DMS 273 treated with DMSO at 0.1 percent for 48 hours (cell line): ENCODE data around the gene BICD2.

Experiments
- DNase-seq: peaks from one replicate; lab custom pipeline; 2025; lab: John Stamatoyannopoulos, UW

The BICD2 gene

DNA sequence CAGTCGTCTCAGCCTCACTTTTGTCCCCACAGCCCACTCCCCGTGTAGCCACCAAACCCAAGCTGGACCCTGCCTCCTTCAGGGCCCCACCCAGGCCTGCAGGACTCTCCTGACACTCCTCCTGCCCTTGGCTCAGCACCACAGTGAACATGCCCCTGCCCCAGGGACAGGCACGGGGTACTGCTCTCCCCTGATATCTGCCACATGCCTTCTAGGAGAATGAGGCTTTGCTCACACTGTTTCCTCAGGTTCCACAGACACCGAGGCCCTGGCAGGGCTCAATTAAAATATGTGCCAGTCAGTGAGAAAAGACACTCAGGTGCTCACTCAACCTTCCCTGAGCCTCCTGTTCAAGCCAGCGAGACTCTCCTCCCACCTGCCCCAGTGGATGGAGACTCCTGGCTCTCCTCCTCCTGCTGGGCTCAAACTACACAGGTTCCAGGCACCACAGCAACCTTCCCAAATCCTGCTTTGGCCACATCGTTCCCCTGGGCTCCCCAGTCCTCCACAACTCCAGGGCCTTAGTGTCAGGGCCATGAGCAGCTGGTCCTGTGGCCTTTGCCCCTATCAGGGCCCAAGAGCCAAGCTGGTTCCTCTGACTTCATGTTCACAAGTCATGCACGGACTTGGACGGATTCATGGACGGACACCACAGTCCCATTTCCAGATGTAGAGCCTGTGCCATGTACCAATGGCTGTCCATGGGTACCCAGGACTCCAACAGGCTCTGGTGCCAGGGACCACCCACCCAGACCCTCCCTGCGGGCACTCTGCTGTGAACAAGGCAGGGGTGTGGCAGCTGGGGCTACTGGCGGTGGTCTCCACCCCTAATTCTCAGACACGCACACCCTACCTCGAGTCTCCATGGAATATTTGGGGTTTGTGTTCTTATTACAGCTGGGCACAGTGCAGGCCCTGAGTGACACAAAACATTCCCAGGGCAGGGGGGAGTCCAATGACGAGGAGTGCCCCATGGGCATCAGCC is 36.6 kb downstream of the BICD2 start:
- DNase-seq = no peak

DNA sequence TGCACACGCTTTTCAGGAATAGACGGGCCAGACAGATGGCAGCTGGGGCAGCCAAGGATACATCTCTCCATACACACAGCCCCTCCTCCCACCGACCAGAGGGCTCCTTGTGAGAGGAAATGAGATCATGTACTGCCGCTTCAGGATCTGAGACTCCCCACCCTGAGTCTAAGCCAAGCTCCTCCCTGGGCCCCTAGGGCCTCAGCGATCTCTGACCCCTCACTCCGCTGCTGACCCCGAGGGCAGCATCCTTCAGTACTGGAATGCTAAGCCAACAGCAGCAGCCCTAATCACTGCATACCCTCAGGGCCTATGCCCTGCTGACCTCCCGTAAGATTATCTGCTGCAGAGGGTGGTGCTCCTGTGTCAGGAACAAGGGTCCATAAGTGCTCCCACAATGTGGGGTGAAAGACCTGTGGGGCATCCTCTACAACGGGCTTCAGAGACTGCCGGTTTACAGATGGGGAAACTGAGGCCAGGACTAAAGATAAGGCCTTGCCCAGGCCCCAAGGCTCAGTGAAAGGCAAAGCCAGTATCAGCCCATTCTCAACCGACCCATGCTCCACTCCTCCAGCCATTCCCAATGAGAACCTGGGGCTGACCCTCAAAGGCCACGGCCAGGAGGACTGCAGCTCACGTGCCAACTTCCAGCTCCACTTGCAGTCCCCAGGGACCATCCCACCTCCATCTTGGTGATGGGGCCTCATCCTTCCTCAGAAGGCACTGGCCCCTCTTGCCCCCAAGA is 37.5 kb downstream of the BICD2 start:
- DNase-seq = peak; percentile 27

DNA sequence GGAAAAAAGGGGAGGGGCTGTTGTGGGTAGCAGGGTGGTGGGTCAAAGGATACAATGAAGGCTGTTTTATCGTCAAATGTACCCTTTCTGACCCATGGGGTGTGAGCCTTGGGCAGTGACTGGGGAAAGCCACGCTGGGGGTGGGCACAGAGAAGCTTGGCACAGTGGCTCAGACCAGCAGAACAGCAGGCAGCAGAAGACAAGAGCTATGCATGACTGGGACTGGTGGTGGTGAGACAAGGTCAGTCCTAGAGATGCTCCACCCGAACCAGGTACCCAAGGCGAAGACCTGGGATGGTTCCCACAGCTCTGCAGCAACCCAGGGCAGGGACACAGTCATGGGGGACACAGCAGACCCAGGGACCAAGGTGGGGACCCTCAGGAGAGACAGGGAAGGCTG is 38.3 kb downstream of the BICD2 start:
- no peak for DNase-seq

DNA sequence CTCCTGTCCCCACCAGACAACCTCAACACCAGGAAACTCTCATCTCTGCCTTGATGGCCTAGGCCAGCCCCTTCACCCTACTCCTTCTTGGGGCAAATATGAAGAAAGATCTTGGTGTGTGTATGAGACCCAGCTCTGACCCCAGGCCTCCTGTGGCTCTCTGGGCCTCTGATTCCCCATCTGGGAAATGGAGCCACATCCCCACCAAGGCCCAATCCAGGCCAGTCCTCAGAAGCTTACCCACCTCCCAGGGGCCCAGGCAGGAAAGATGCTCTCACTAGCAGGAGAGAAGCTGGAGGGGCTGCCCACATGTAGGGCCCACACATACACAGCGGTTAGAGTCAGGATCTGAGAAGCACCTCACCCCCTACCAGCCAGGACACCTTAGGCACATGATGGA is 38.9 kb downstream of the BICD2 start:
- no peak for DNase-seq

DNA sequence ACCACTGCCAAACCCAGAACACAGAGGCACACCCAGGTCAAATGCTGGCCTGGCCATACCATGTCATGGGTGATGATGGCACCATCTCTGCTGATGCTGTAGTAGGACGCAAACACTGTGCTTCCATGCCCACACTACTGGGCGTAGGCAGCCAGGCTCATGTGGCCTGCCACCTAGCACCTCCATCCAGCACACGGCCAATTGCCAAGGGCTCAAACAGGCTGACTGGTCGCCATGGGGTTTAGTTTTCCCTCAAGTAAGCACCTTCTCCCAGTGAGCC is 39.4 kb downstream of the BICD2 start:
- DNase-seq = no peak

DNA sequence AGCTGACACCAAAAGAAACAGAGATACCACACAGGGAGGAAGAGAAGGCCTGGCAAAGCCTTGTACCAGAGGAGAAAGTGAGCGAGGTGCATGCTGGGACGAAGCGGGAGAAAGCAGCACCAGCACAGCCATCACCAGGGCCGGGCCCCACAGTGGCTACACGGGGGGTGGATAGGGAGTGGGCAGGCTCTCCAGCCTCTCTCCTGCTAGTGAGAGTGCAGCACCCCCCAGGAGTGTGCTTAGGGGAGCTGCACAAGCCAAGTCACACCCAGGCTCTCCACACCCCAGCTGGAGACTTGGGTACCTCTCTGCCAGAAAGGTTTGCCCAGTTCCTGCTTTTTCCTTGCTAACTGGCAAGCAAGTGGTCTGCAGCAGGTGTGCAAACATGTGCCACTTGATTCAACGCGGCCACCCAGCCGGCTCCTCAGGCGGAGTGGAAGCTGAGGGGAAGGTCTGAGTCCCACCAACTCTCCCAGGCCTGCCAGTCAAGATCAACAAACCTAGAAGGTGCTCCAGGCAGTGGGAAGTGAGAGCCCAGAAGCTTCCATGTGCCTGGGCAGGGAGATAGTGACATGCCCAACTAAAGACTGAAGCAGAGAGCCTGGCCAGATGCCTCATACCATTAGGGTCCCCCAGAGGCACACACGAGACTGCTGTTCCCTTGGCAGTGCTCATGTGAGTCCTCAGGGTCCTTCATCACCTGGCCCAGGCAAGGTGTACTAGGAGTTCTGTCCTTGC is 39.9 kb downstream of the BICD2 start:
- no peak for DNase-seq

DNA sequence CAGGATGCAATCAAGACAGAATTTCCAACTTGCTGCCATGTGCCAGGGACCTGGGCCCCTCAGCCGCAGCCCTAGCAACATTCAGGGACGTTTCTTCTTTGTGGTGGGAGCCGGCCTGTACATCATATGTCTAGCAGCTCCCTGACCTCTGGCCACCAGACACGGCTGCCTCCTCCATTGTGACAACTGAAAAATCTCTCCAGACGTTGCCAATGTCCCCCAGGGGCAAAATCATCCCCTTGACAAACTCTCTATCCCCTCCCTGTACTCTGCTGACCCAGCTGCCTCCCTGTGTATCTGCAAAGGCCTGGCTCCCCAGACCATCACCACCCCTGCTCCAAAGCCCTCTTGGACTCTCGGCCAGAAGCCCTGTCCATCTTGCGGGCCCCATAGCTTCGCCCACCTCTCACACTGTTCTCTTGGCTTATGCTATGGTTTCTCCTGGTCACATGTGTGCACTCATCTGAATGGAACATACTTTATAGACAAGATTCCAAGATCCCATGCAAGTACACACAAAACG is 40.8 kb downstream of the BICD2 start:
- DNase-seq = no peak

DNA sequence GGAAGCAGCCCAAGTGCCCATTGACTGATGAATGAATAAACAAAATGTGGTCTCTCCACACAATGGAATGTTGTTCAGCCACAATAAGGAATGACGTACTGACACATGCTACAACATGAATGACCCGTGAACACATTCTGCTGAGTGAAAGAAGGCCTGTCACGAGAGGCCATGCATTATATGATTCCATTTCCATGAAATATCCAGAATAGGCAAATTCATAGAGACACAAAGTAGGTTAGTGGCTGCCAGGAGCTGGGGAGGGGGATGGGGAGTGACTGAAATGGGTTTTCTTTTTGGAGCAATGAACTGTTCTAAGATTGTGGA is 41.4 kb downstream of the BICD2 start:
- no peak for DNase-seq

DNA sequence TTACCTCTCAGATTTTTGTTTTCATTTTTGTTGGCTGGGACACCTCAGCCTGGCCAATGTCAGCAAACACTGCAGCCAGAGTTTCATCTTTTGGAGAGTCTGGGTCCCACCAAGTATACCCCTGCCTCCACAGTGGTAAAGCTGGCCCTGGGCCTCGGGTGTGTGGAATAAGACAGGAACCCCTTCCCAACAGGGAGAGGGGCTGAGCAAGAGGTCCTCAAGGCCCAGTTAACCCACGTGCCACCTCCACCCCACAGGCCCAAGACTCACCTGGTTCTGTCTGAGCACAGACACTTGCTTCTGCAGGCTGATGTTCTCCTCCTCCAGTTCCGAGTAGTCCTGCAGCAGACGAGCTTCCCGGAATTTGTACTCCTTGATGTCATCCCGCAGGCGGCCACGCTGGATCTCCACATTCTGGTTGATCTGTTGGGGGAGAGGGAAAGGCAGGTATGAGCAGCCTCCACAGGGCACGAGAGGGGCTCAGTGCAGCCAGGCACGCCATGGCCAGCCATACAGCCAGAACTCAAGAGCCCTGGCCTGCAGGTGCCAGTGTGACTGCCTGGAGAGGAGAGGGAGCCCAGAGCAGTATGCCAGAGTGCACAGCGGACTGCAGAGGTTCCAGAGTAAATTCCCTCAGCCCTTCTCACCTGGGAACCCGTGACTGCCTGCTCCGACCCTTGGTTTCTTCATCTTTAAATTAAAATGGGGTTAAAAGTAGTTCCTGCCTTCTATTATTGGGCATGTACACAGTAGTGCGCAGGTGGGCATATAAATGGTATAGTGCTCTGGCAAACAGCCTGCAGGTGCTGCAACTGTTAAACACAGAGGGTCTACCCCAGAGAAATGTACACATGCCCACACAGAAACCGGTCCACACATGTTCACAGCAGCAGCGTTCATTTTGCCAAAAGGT is 42.0 kb downstream of the BICD2 start:
- DNase-seq = no peak

DNA sequence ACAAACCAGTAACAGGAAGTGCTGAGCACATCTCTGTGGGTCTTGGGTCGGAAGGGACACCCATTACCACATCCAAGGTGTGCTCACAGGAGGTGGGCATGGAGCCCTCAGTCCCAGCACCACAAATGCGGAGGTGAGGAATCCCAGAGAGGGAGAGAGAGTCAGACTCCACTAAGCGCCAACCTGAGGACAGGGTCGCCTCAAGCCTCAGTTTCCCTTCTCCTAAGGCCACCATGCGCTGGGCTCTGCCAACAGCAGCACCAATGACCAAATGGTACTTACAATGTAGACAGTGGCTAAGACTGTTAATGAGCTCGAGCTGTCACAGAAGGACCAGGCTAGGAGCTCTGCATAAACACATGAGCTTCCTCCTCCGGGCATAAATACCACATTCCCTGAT is 43.1 kb downstream of the BICD2 start:
- no peak for DNase-seq

DNA sequence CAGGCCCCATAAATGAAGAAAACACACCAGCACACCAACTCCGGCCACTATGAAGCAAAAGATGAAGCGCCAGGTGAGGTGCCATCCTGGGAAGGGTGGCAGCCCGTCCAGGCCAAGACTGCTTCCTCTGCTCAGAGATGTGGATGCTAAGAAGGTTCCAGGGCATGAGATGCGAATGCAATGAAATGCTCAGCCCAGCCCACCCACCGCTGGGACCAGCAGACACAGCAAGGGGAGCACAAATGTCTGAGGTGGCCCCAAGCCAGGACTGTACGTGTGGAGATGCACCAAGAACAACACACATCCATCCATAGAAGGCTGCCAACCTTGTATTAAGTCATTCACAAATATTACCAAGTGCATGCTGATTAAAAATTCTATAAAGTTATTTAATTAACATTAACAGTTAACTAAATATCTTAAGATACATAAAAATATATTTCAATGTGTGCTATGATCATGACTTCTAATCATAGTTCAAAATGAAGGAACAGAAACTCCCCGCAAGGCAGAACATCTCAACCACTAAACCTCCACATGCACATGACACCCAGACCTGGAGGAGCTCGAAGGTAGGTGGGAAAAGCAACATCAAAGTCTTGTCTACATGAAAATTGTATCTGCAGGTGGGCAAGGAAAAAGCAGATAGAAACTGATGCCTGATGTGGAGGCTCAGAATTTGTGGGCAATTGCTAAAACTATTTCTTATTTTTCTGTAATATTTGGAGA is 43.7 kb downstream of the BICD2 start:
- DNase-seq = no peak

DNA sequence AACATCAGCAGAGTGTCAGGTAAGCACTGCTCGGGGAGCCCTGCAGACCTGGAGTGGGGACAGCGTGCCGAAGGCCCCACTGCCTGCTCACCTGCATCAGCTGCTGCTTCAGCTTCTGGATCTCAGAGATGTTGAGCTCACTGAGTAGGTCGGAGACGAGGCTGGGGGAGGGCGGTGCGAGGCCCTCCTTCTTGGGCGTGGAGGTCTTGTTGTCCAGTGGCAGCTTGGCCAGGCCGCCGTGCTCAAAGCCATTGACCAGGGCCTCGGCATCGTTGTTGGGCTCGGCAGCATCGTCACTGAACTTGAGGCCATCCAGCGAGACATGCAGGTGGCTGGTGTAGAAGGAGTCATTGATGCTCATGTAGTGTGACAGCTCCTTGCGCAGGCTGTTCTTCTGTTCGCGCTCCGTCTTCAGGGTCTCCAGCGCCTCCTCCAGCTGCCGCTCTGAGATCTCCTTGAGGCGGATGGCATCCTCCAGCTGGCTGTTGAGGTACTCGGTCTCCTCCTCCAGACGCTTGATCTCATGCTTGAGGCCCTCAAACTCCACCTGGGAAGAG is 44.3 kb downstream of the BICD2 start:
- DNase-seq = no peak

DNA sequence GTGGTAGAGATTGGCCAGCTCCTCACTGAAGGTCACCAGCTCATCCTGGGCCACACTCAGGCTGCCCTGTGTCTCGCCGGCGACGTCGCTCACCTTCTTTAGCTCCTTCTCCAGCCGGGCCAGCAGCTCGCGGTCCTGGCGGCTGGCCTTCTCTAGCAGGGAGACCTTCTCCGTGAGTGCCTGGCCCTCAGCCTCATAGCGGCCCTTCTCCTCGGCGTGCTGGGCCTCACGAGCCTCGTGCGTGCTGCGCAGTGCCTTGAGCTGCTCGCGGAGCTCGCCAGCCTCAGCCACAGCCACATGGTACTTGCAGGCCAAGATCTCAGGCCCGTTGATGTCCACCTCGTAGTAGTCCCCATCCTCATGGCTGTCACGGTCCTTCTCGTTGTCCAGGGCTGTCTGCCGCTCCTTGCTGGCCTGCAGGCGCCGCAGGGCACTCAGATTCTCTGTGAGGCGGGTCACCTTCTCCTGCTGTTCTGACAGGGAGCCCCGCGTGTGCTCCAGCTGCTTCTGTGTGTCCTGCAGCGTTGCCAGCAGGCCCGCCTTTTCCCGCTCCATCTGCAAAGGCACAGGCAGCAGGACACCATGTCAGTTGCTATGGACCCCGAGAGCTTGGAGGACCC is 45.5 kb downstream of the BICD2 start:
- DNase-seq = no peak

DNA sequence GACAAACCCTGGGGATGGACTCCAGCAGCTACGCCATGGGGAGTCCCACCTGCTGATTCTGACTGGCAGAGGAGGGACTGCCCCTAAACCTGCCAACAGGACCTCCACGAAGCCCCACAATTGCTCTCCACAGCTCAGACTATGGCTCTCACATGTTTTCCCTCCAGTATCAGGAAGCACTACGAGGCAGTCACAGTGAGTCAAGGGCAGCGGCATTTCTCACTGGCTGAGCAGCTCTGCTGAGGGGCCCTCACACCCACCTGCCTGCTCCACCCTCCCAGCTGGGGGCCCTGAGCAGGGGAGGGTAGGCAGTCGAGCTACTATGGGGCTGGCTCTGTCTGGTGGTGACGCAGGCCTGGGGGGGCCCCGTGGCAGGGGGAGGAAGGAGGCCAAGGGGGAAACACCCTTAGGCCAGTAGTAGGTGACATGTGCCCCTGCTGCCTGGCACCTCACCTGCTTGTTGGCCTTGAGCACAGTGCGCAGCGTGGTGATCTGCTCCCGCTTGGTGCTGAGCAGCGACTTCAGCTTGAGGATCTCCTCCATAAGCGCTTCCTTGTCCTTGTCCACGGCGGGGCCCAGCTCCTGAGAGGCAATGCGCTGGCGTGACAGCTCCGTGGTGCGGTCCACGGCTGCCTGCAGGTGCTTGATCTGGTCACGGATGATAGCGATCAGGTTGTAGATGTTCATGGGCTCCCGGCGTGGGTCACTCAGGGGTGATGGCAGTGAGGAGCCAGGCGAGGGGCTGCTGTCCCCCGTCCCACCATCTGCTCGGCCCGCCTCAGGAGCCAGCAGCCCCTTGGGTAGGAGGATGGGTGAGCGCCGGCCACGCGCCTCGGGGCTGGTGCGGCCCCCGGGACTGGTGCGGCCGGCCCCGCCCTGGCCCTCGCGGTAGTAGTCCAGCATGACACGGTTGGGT is 46.3 kb downstream of the BICD2 start:
- DNase-seq = no peak

DNA sequence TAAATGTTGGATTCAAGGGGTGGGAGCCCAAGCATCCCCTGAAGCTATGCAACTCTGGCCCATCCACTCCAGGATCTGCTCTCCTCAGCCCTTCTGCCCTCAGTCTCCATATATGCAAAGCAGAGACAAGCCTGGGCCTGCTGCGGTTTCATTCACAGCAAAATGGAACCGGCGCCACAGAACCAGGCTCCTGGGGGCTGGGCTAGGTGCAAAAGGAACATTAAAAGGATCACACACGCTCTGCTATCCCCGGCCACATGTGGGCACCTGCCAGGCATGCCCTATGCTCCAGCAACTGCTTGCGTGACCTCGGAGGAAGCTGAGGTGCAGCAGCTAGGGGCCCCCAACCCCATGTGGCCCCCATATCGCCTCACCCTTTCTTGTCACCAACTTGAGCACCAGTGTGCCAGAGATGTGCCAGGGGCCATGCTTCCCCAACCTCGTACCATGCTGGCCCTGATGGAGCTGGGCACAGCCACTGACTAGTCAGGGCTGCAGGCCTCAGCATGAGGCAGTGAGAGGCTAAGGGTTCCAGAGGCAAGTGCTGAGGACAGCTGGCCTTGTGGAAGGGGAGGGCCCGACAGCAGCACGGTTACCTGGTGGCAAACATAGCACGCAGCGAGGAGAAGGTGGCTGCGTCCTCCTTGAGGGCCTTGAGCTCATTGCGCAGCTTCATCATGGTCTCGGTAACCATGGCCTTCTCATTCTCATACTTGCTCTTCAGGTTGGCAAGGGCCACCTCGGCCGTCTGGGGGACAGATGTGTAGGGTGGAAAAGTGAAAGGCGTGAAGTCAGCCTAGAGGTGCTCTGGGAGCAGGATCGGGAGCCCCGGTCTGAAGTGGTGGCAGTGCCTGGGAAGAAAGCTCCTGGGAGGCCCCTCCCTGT is 47.2 kb downstream of the BICD2 start:
- DNase-seq = no peak

DNA sequence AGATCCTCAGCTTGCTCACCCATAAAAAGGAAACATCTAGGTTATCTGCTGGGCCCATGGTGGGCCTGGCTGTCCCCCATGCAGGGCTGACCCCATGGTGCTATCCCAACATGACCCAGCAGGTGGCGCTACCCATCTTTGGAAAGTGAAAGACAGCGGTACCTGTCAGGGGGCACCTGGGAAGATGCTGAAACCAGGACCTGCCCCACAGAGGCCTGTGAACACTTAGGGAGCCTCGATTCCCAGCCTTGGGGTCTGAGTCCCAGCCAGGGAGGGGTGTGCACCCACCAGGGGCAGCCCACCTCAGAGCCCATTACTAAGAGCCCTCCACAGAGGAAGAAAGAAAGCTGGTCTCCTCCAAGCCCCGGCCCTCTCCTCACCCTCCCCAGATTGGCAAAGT is 48.1 kb downstream of the BICD2 start:
- peak; percentile 2 for DNase-seq

DNA sequence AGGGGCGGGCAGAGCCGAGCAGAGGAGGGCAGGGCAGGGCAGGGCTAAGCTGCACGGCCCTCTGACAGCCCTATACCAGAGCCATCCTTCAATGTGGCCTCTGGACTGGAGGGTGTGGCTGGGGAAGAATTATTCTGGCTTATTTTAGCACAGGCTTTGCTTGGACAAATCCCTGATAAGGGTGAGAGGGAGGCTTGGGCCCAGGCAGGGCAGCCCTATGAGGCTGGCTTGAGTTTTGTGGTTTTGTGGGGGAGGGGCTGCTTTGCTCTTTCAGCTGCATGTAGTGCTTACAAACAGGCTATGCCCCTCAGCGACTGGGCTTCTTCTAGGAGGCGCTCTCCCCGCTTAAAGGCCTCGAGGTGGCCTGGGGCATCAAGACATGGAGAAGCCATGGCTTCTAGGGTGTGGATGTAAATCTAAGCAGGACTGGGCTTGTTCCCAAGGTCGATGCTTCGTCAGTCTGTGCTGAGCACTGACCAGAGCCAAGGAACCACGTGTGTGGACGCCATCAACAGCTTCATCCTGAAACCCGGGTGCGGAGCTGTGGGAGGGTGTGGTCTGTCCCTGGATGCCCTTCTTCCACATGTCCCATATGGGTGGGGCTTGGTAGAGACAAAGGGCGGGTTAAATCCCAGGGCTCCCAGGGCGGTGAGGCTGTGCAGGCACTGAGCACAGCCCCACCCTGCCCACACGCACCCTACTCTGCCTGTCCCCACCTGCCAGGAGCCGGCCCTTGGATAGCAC is 49.0 kb downstream of the BICD2 start:
- no peak for DNase-seq
